NT2/D1 (cell line): Measurements from ENCODE around the gene TOP3B.

Experiments
- DNase-seq: peaks from one replicate; pipeline ENCODE4 v3.0.0-alpha.2; 2011; ENCODE audit warnings: low read depth, low spot score
- H3K27me3 ChIP-seq: 2 replicates; pipeline ENCODE4 v1.6.0; 2011; ENCODE audit warnings: mild to moderate bottlenecking; ENCODE audit not compliant: insufficient read length, insufficient read depth
- H3K36me3 ChIP-seq: 2 replicates; pipeline ENCODE4 v1.6.1; 2011; ENCODE audit warnings: mild to moderate bottlenecking, low read length, mixed read lengths; ENCODE audit not compliant: insufficient read depth, insufficient read length
- H3K4me1 ChIP-seq: 2 replicates; pipeline ENCODE4 v1.5.1; 2011; ENCODE audit not compliant: insufficient read depth, insufficient read length
- H3K4me3 ChIP-seq: 2 replicates; pipeline ENCODE4 v1.5.1; 2011; ENCODE audit warnings: low read depth; ENCODE audit not compliant: insufficient read length
- H3K9ac ChIP-seq: 2 replicates; pipeline ENCODE4 v1.6.0; 2011; ENCODE audit warnings: low read depth; ENCODE audit not compliant: insufficient read length
- H3K9me3 ChIP-seq: 2 replicates; pipeline ENCODE4 v1.5.1; 2011; ENCODE audit warnings: mild to moderate bottlenecking, low read length; ENCODE audit not compliant: insufficient read depth
- SUZ12 ChIP-seq: IDR thresholded peaks from 2 replicates; pipeline ENCODE4 v1.6.1; 2011; ENCODE audit not compliant: insufficient read length, insufficient read depth; ENCODE audit errors: extremely low read depth
- YY1 ChIP-seq: IDR thresholded peaks from 2 replicates; pipeline ENCODE4 v1.6.1; 2011; ENCODE audit not compliant: insufficient read length, insufficient read depth
- ZNF274 ChIP-seq: IDR thresholded peaks from 2 replicates; pipeline ENCODE4 v1.6.1; 2011; ENCODE audit warnings: mild to moderate bottlenecking, low read depth, low read length

The TOP3B gene

GRCh38 chr22:22006596-22006990, 24.0 kb upstream of the TOP3B start:
- TF ChIP-seq ZNF274 (no peak), YY1 (no peak), SUZ12 (no peak)
- Histone ChIP-seq H3K27me3 (peaks cover 75% of the 10 kb centered on the region), H3K9ac (no peak overlapping the region), H3K36me3 (no peaks in the 10 kb centered on the region), H3K9me3 (no peaks in the 10 kb centered on the region), H3K4me3 (no peak overlapping the region), H3K4me1 (no peaks in the 10 kb centered on the region)
- DNase-seq: no peak

- TF ChIP-seq ZNF274 (no peak), YY1 (no peak), SUZ12 (no peak)
- no peak overlapping the region for H3K9ac ChIP-seq
- H3K4me3 ChIP-seq: no peak overlapping the region
- no peak for DNase-seq
- peaks cover 76% of the 10 kb centered on the region for H3K27me3 ChIP-seq
- H3K36me3 ChIP-seq: no peaks in the 10 kb centered on the region
- no peaks in the 10 kb centered on the region for H3K4me1 ChIP-seq
- no peaks in the 10 kb centered on the region for H3K9me3 ChIP-seq
These were observed 23.5 kb upstream of the TOP3B start for GRCh38 chr22:22005945-22006595.

GRCh38 chr22:22003233-22003632, 20.6 kb upstream of the TOP3B start:
- H3K36me3 ChIP-seq: no peaks in the 10 kb centered on the region
- no peaks in the 10 kb centered on the region for H3K9me3 ChIP-seq
- no peak overlapping the region for H3K4me3 ChIP-seq
- no peaks in the 10 kb centered on the region for H3K4me1 ChIP-seq
- H3K9ac ChIP-seq: no peak overlapping the region
- TF ChIP-seq SUZ12 (no peak), ZNF274 (no peak), YY1 (no peak)
- DNase-seq: no peak
- peaks cover 82% of the 10 kb centered on the region for H3K27me3 ChIP-seq

- no peak overlapping the region for H3K9ac ChIP-seq
- no peak for DNase-seq
- TF ChIP-seq YY1: no peak
- TF ChIP-seq ZNF274: no peak
- TF ChIP-seq SUZ12: no peak
- peaks cover 87% of the 10 kb centered on the region for H3K27me3 ChIP-seq
- H3K4me1 ChIP-seq: no peaks in the 10 kb centered on the region
- no peaks in the 10 kb centered on the region for H3K36me3 ChIP-seq
- no peaks in the 10 kb centered on the region for H3K9me3 ChIP-seq
- no peak overlapping the region for H3K4me3 ChIP-seq
These were observed 20.0 kb upstream of the TOP3B start for GRCh38 chr22:22002526-22003055.

- TF ChIP-seq YY1: no peak
- TF ChIP-seq ZNF274: no peak
- no peak for TF ChIP-seq SUZ12
- Histone ChIP-seq H3K9ac (no peak overlapping the region), H3K36me3 (no peaks in the 10 kb centered on the region), H3K27me3 (peaks cover 87% of the 10 kb centered on the region), H3K4me3 (no peak overlapping the region), H3K9me3 (no peaks in the 10 kb centered on the region), H3K4me1 (no peaks in the 10 kb centered on the region)
- DNase-seq: no peak
These were observed 19.3 kb upstream of the TOP3B start for GRCh38 chr22:22001664-22002525.

- Histone ChIP-seq H3K9me3 (no peaks in the 10 kb centered on the region), H3K4me1 (no peaks in the 10 kb centered on the region), H3K9ac (no peak overlapping the region), H3K4me3 (no peak overlapping the region), H3K36me3 (no peaks in the 10 kb centered on the region), H3K27me3 (peaks cover 93% of the 10 kb centered on the region)
- DNase-seq: no peak
- no peak for TF ChIP-seq ZNF274
- no peak for TF ChIP-seq SUZ12
- no peak for TF ChIP-seq YY1
These were observed 16.1 kb upstream of the TOP3B start for GRCh38 chr22:21998595-21999247.

- H3K36me3 ChIP-seq: no peaks in the 10 kb centered on the region
- TF ChIP-seq SUZ12: no peak
- TF ChIP-seq ZNF274: no peak
- TF ChIP-seq YY1: no peak
- H3K4me3 ChIP-seq: no peak overlapping the region
- H3K27me3 ChIP-seq: peaks cover 93% of the 10 kb centered on the region
- H3K9ac ChIP-seq: no peak overlapping the region
- no peaks in the 10 kb centered on the region for H3K4me1 ChIP-seq
- H3K9me3 ChIP-seq: no peaks in the 10 kb centered on the region
- DNase-seq: no peak
These were observed 13.7 kb upstream of the TOP3B start for GRCh38 chr22:21996175-21996720.
